HG03280 (cell line): ENCODE measurements around the gene IFTAP.
A peak's percentile ranks its signal among the peaks of the same experiment; 100 is the strongest.

Experiments
- ATAC-seq: cut with Tn5 transposase; IDR thresholded peaks from one replicate; pipeline ENCODE4 v1.9.1; 2021; ENCODE audit warnings: mild to moderate bottlenecking, moderate library complexity; ENCODE audit not compliant: unreplicated experiment

The IFTAP gene

GRCh38 chr11:36703055-36703404 lies 108.7 kb downstream of the IFTAP start:
- peak; percentile 56 for ATAC-seq
